Measurements from ENCODE around the gene DMRT1. TPM values are rescaled to one million over a fixed set of nuclear protein-coding genes. Genes with fewer than 3 reads are reported as not detected.

The DMRT1 gene
- total and polyA plus RNA-seq, 8 donors: not detected

GRCh38 chr9:800591-801150 is 40.8 kb upstream of the DMRT1 start:
- TF ChIP-seq, protein P1, sequence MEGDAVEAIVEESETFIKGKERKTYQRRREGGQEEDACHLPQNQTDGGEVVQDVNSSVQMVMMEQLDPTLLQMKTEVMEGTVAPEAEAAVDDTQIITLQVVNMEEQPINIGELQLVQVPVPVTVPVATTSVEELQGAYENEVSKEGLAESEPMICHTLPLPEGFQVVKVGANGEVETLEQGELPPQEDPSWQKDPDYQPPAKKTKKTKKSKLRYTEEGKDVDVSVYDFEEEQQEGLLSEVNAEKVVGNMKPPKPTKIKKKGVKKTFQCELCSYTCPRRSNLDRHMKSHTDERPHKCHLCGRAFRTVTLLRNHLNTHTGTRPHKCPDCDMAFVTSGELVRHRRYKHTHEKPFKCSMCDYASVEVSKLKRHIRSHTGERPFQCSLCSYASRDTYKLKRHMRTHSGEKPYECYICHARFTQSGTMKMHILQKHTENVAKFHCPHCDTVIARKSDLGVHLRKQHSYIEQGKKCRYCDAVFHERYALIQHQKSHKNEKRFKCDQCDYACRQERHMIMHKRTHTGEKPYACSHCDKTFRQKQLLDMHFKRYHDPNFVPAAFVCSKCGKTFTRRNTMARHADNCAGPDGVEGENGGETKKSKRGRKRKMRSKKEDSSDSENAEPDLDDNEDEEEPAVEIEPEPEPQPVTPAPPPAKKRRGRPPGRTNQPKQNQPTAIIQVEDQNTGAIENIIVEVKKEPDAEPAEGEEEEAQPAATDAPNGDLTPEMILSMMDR (IDR thresholded peaks at IDR 0.05): no peak
- Histone ChIP-seq H3K27me3 (no peaks in the 10 kb centered on the region), H3K36me3 (no peaks in the 10 kb centered on the region), H3K9me3 (no peaks in the 10 kb centered on the region), H3K27ac (no peak overlapping the region), H3K4me1 (no peaks in the 10 kb centered on the region), H3K4me3 (no peak overlapping the region)
- FAIRE-seq (no peak), ATAC-seq (no peak), DNase-seq (no peak)
- intact Hi-C loops (cut with DNase I): loop anchor here in 1 of 3 donors (10.0 kb wide), 1 partner anchor 416 kb away; no protein-coding TSS in a partner anchor
- 77 to 81% methylated on average over 9 of the region's 9 CpGs for WGBS, 2 donors

DNA sequence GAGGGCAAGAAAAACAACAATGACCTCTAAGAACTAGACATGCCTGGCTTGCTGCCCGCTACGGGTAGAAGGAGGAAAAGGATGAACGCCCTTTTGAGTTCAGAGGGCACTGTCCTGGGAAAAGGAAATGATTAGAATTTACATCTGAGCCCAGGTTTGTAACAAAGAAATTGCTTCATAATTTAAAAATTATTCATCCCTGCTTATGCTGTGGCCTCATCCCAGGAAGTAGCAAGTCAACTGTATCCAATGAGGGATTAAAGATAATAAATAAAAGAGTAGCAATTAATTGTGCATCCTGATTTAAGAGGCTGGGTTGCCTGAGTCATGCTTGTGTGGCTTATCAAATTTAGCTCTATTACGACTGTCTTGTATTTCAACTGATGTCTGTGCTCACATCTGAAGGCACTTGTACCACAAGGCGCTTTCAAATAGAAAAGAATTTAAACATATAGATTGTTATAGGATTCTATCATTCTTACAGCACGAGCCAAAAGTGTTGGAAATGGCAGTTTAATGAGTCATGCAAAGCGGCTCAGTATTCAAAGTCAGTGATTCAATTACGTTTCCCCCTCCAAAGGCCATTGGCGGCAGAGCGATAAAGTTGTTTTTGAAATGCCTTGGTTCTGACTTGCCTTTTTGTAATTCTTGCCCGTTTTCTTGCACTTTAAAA is 40.0 kb upstream of the DMRT1 start:
- ATAC-seq (no peak), FAIRE-seq (no peak), DNase-seq (no peak)
- Histone ChIP-seq H3K9me3 (no peaks in the 10 kb centered on the region), H3K27me3 (no peaks in the 10 kb centered on the region), H3K36me3 (no peaks in the 10 kb centered on the region), H3K4me3 (no peak overlapping the region), H3K27ac (no peak overlapping the region), H3K4me1 (no peaks in the 10 kb centered on the region)
- WGBS, 2 donors: 71 to 81% methylated on average over 11 of the region's 11 CpGs
- intact Hi-C loops (cut with DNase I): loop anchor here in 1 of 3 donors (10.0 kb wide), 1 partner anchor 417 kb away; no protein-coding TSS in a partner anchor
- TF ChIP-seq, protein P1 (IDR thresholded peaks at IDR 0.05): no peak

GRCh38 chr9:804026-804425 is 37.5 kb upstream of the DMRT1 start:
- ATAC-seq (no peak), FAIRE-seq (no peak), DNase-seq (no peak)
- Histone ChIP-seq H3K27me3 (no peaks in the 10 kb centered on the region), H3K9me3 (no peaks in the 10 kb centered on the region), H3K4me1 (no peaks in the 10 kb centered on the region), H3K4me3 (no peak overlapping the region), H3K27ac (no peak overlapping the region), H3K36me3 (no peaks in the 10 kb centered on the region)
- intact Hi-C loops (cut with DNase I): loop anchor here in 1 of 3 donors (10.0 kb wide), 1 partner anchor 419 kb away; no protein-coding TSS in a partner anchor
- TF ChIP-seq, protein P1 (IDR thresholded peaks at IDR 0.05): no peak

DNA sequence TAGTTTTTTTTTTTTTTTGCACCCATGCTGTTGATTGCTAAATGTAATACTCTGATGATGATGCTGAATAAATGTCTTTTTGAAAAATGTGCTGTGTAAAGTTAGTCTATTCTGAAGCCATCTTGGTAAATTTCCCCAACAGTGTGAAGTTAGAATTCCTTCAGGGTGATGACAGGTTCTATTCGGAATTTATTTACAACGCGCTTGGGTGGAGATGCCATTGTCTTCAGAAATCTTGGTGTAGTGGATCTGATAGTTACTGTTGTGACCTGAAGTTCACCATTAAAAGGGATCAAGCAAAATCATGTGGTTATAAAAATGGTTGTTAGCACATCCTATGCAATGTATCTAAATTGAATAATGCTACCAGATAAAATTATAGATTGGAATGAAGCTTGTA is 36.3 kb upstream of the DMRT1 start:
- H3K27ac ChIP-seq: no peak overlapping the region
- H3K36me3 ChIP-seq: no peaks in the 10 kb centered on the region

More for the DNA sequence above, 36.3 kb upstream of the DMRT1 start:
- Histone ChIP-seq H3K4me3 (no peak overlapping the region), H3K4me1 (no peaks in the 10 kb centered on the region), H3K9me3 (no peaks in the 10 kb centered on the region), H3K27me3 (no peaks in the 10 kb centered on the region)
- TF ChIP-seq, protein P1 (IDR thresholded peaks at IDR 0.05): no peak
- intact Hi-C loops (cut with DNase I): loop anchor here in 1 of 3 donors (5.0 to 10.0 kb wide), 2 partner anchors 193 to 420 kb away; no protein-coding TSS in a partner anchor
- DNase-seq (no peak), ATAC-seq (no peak), FAIRE-seq (no peak)
- WGBS, 2 donors: 81 to 84% methylated on average over 3 of the region's 3 CpGs
